HG02852 (cell line): Measurements from ENCODE around the gene CD47.

Source experiments
- ATAC-seq: cut with Tn5 transposase; IDR thresholded peaks from one replicate; pipeline ENCODE4 v1.9.1; 2021; ENCODE audit warnings: mild to moderate bottlenecking, moderate library complexity; ENCODE audit not compliant: unreplicated experiment

Gene CD47

GRCh38 chr3:108053483-108053882 lies 37.3 kb downstream of the CD47 start:
- no peak for ATAC-seq

GRCh38 chr3:108053067-108053466 lies 37.8 kb downstream of the CD47 start:
- ATAC-seq, result no peak

GRCh38 chr3:108051005-108051404 lies 39.8 kb downstream of the CD47 start:
- no peak for ATAC-seq

GRCh38 chr3:108047987-108048386 lies 42.8 kb downstream of the CD47 start:
- ATAC-seq, result no peak

- ATAC-seq, result no peak
Measured at GRCh38 chr3:108046247-108046646, 44.6 kb downstream of the CD47 start.

GRCh38 chr3:108044699-108045098 lies 46.1 kb downstream of the CD47 start:
- no peak for ATAC-seq

GRCh38 chr3:108042300-108042699 lies 48.5 kb downstream of the CD47 start:
- ATAC-seq, result no peak

GRCh38 chr3:108041253-108041652 lies 49.6 kb downstream of the CD47 start:
- ATAC-seq, result no peak

GRCh38 chr3:108037770-108038169 lies 53.1 kb downstream of the CD47 start:
- ATAC-seq, result no peak

GRCh38 chr3:108036984-108037741 lies 53.7 kb downstream of the CD47 start:
- ATAC-seq, result peak; percentile 64

- no peak for ATAC-seq
Measured at GRCh38 chr3:108036401-108036800, 54.4 kb downstream of the CD47 start.

GRCh38 chr3:108035751-108036150 lies 55.1 kb downstream of the CD47 start:
- no peak for ATAC-seq

- ATAC-seq, result peak; percentile 54
Measured at GRCh38 chr3:108031895-108032294, 58.9 kb downstream of the CD47 start.

- ATAC-seq, result no peak
Measured at GRCh38 chr3:108030960-108031359, 59.9 kb downstream of the CD47 start.

- no peak for ATAC-seq
Measured at GRCh38 chr3:108029466-108029865, 61.4 kb downstream of the CD47 start.

- no peak for ATAC-seq
Measured at GRCh38 chr3:108028896-108029295, 61.9 kb downstream of the CD47 start.

GRCh38 chr3:108025177-108025576 lies 65.7 kb downstream of the CD47 start:
- ATAC-seq, result no peak

GRCh38 chr3:108024146-108024850 lies 66.5 kb downstream of the CD47 start:
- no peak for ATAC-seq

GRCh38 chr3:108022256-108023150 lies 68.3 kb downstream of the CD47 start:
- ATAC-seq, result no peak

GRCh38 chr3:108021533-108021932 lies 69.3 kb downstream of the CD47 start:
- ATAC-seq, result no peak

GRCh38 chr3:108021131-108021530 lies 69.7 kb downstream of the CD47 start:
- no peak for ATAC-seq
